HL-60 (cell line): ENCODE measurements around the gene EXOG.

Experiments
- DNase-seq, 2 experiments: peaks; one replicate each; pipeline ENCODE4 v3.0.0-alpha.2; 2010 to 2020; ENCODE audit warnings: low read depth in 1 of 2, low spot score in 1 of 2
- H3K27ac ChIP-seq: fragments of 250-450 bp; sonication (Bioruptor Pico); replicated peaks from 2 replicates; pipeline ENCODE4 v1.5.1; 2020; ENCODE audit warnings: mild to moderate bottlenecking, moderate library complexity
- H3K27me3 ChIP-seq: fragments of 250-450 bp; sonication (Bioruptor Pico); 2 replicates; pipeline ENCODE4 v1.5.1; 2021; ENCODE audit warnings: mild to moderate bottlenecking, moderate library complexity; ENCODE audit not compliant: insufficient read depth, poor library complexity, severe bottlenecking
- H3K4me3 ChIP-seq: replicated peaks from 2 replicates; pipeline ENCODE4 v1.5.1; 2011; ENCODE audit warnings: mild to moderate bottlenecking, control low read depth, low read length; ENCODE audit not compliant: insufficient read depth
- CTCF ChIP-seq: IDR thresholded peaks from one replicate; pipeline ENCODE4 v1.5.1; 2011; ENCODE audit warnings: low read length, control low read depth, inconsistent platforms; ENCODE audit not compliant: insufficient read depth
- GABPA ChIP-seq: IDR thresholded peaks from 2 replicates; pipeline ENCODE4 v1.6.1; 2012; ENCODE audit warnings: low read depth
- POLR2AphosphoS5 ChIP-seq: IDR thresholded peaks from 2 replicates; pipeline ENCODE4 v1.6.1; 2012; ENCODE audit warnings: low read depth
- REST ChIP-seq: IDR thresholded peaks from 2 replicates; pipeline ENCODE4 v1.6.1; 2012; ENCODE audit warnings: low read depth; ENCODE audit not compliant: insufficient replicate concordance
- SPI1 ChIP-seq: IDR thresholded peaks from 2 replicates; pipeline ENCODE4 v1.6.1; 2012; ENCODE audit warnings: low read depth, mild to moderate bottlenecking, borderline replicate concordance

The EXOG gene

GRCh38 chr3:38553071-38553470, 56.9 kb downstream of the EXOG start:
- H3K27me3 ChIP-seq, result peaks cover 4% of the 10 kb centered on the region
- no peak for TF ChIP-seq REST
- no peak for TF ChIP-seq POLR2AphosphoS5
- TF ChIP-seq SPI1, result no peak
- no peak for TF ChIP-seq GABPA
- no peak for TF ChIP-seq CTCF
- DNase-seq, result no peak
- no peak overlapping the region for H3K27ac ChIP-seq
- H3K4me3 ChIP-seq, result no peak overlapping the region

- DNase-seq, result no peak
- H3K27ac ChIP-seq, result no peak overlapping the region
- no peak overlapping the region for H3K4me3 ChIP-seq
- TF ChIP-seq REST (no peak), CTCF (no peak), POLR2AphosphoS5 (no peak), SPI1 (no peak), GABPA (no peak)
- no peaks in the 10 kb centered on the region for H3K27me3 ChIP-seq
These were observed 58.1 kb downstream of the EXOG start for GRCh38 chr3:38554127-38554827.

- H3K27ac ChIP-seq, result no peak overlapping the region
- H3K4me3 ChIP-seq, result no peak overlapping the region
- TF ChIP-seq CTCF (no peak), POLR2AphosphoS5 (no peak), GABPA (no peak), SPI1 (no peak), REST (no peak)
These were observed 59.2 kb downstream of the EXOG start for GRCh38 chr3:38555149-38555840.

More at GRCh38 chr3:38555149-38555840, 59.2 kb downstream of the EXOG start:
- no peak for DNase-seq
- H3K27me3 ChIP-seq, result no peaks in the 10 kb centered on the region
